AML-193 (cell line): ENCODE measurements around the gene DLGAP3.
A peak's percentile ranks its signal among the peaks of the same experiment; 100 is the strongest.

Experiments used
- DNase-seq, 2 experiments: peaks; one replicate each; lab custom pipeline; 2025; lab: John Stamatoyannopoulos, UW

The DLGAP3 gene

DNA sequence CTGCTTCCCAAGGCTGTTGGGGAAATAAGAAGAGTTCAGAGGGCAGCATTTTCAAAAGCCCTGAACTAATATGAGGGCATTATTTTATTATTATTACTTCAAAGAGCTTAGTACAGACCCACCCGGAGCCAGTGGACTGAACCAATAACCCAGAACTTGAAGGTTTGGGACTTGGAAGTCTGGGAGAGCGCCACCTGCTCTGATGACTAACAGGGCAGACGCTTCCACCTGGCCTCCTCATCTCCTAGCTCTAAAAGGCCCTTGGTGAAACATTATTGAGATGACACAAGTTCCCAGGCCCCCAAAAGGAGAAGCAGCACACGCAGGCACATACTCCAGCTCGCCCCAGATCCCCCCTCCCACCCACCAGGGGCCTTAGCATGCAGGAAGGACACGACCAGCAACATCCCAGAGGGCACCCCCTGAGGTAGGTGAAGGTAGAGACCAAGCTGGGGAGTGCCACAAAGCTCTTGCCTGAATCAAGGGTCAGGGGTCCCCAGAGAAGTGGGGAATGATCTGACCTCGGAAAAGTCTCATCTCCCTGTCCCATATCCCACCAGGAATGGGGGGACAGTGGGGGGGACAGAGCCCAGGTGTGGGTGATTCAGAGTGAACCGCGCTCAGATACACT lies 1.3 kb downstream of the DLGAP3 start:
- DNase-seq: no peak

DNA sequence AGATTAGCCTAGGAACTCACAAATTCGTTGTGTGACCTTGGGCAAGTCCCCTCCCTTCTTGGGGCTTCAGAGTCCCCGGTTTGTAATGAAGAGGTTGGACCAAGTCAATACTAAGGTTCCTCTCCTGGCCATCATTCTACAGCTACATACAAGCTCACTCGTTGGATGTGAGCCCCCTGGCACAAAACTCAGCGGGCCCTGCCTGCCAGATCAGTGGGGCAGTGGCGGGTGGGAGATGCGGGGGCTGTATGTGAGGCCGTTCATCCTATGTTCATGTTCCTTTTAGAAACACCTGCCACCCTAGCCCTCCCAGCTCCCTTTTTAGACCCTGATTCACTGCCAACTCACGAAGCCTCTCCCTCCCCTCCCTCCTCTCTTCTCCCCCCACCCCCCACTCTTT lies 2.1 kb downstream of the DLGAP3 start:
- DNase-seq: no peak

DNA sequence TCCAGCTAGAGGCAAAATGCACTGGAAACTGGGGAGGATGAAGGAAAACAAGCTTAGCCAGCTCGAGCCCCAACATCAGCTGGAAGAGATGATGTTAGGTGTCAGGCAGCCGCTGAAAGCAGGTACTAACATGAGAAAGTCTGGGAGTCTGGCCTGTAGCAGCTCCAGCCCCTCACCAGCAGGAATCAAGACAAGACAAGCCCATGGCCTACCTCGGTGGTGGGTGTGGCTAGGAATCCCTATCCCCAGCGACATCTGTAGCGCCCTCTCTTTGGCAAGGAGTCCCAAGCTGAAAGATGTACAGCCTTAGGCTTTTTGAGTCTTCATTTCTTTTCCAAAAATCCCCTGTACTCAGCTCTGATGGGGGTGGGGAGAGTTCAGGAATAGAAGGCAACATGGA lies 2.6 kb downstream of the DLGAP3 start:
- DNase-seq: no peak

DNA sequence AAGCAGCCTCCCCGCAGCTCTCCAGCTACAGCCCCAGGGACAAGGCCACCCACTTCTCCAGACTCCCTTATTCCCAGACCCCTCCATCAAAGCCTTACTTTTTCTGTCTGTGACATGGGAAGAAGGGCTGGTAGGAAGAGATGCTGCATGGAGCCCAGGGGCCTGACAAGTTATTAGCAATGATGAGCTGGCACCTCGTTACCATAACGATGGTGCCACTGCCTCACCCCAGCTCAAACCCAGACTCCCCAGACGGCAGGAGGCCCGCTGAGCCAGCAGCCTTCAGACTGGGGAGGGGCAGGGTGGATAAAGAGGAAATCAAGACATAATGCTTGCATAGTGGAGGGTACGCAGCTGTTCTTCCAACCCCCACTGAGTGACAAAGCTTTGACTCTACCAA lies 3.3 kb downstream of the DLGAP3 start:
- DNase-seq: no peak

DNA sequence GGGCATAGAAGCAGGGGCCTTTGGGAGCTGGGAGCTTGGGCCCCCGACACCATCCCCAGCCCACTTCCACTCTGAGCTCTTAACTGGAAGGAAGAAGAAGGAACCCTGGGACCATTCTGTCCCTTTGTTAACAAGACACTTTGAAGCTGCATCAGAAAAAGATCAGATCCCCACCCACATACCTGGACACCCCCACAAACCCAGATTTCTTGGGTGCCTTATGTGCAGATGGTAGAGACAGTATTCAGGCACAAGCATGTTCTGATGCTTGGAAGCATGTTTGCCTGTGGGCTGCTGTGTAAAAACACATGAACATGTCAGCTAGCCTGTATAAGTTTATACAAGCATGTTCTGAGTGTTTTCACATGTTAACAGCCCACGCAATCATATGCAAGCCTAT lies 3.7 kb downstream of the DLGAP3 start:
- no peak for DNase-seq

DNA sequence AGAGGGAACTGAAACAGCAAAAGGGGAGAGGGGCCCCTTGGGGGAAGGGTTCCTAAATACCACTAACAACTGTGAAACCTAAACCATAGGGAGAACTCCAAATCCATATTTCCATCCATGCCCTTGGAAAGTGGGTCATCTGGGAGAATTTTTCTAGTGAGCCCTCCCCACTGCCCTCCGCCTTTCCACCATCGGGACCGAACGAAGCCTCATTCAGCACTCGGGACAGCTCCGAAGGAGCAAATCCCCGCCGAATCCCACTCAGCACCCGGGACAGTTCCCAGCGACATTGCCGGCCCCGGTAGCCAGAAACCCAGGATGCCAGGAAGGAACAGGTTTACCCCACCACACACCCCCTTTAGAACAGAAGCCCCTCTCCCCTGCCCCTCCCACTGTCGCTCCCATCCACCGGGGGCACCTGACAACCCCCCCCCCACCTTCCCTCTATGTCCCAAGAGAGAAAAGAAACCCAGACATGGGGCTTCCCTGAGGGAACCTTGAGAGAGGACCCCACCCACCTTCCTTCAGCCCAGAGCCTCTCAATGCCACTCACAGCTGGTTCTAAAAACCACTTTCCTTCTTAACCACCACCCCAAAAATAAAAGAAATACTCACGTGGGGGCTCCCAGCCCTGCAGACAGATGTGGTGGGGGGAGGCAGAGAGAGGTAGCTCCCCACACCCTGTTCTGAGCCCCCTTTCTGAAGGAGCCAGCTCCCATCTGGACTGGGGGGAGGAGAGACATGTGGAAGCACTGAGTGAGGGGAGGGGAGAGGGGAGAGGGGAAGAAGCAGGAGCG lies 4.5 kb downstream of the DLGAP3 start:
- DNase-seq: peak; percentile 14 to 39

DNA sequence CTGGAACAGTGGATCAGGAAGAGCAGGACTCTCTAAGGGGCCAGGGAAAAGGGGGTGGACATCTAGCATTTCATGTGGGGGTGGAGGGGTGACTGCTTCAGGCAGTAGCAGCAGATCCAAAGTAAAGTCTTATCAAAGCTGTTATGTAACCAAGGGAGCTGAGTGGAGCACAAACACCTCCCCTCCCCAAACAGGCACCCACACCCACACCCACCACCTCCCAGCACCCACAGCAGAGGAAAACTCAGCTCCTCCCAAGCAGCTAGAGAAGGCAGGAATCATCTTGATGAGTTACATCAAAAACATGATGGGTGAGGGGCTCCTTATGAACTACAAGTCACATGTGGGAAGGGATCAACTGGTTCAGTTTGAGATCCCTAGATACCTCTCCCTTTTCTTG lies 6.0 kb downstream of the DLGAP3 start:
- DNase-seq: no peak

DNA sequence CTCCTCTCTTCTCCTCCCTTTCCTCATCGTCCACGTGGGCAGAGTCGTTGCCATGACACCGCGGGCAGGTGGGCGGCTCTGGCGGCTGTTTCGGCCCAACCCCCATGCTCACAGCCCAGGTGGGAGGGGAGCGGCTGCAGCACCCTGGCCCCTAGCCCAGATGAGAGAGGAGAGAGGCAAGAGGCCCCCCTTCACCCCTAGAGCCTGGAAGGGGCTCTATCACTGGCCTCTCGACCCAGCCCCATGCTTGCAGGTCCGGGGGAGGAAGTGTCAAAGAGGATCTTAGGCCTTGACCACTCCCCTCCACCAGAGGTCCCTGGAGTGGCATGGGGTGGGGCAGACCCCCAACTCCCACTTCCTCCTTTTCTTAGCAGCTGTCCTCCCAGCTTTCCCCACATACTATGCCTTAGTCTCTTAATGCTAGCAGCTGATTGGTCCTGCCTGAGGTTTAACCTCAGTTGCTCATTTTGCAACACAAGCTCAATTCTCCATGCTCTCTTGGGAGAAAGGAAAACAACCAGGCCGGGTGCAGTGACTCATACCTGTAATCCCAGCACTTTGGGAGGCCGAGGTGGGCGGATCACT lies 10.4 kb downstream of the DLGAP3 start:
- DNase-seq: no peak

DNA sequence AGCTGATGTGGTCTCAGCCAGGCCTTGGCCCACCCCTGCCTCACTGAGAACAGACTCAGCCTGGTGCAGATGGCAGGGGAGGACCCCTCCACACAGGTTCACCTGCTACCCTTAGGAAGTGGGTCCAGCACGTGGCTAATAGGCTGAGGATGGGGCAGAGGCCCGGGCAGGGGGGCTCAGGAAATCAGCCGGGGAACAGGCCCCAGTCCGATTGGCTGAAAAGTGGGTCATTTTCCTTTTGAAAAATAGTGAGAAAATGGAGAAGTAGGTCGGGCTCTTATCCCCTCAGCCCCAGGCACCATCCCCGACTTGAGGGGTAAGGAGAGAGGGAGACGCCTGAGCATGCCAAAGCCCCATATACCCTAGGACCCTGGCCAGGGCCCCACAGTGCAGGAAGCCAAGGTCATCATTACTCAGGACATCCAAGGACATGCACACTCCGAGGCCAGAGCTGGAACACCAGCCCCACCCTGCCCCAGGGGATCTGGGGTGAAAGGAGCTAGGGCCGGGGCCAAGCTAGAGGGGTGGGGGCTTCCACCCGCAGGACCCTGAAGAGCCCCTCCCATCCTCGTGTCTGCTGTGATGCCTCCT lies 11.0 kb downstream of the DLGAP3 start:
- no peak for DNase-seq

DNA sequence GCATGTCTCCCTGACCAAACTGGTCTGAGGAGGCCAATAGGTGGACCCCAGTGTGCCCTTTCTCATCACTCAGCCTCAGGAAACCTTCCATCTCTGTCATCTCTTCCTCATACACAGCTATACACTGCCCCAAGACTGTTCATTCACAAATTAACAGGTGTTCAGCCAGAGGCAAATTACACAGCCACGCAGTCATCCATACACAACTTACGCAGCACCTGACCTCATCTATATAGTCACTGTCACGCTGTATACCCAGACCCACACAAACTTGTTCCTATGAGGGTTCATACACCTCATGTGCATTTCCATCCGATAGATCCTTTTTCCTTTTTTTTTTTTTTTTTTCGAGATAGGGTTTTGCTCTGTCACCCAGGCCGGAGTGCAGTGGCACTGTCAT lies 12.4 kb downstream of the DLGAP3 start:
- DNase-seq: no peak

DNA sequence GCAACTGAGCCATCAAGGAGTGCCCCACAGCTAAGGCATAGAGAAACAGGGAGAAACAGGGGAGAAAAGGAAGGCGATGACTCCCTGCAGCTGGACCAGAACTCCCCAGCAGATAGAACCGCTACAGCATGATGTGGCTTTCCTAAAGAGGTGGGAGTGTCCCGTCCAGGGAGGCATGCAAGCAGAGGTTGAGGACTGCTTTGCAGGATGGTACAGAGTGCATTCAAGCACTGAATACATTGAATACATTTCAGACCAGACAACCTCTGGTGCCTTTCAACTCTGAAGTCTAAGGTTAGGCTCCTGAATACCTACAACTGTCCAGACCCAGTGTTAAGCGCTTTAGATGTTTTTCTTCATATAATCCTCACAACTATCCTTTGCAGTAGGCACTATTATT lies 13.3 kb downstream of the DLGAP3 start:
- DNase-seq: no peak

DNA sequence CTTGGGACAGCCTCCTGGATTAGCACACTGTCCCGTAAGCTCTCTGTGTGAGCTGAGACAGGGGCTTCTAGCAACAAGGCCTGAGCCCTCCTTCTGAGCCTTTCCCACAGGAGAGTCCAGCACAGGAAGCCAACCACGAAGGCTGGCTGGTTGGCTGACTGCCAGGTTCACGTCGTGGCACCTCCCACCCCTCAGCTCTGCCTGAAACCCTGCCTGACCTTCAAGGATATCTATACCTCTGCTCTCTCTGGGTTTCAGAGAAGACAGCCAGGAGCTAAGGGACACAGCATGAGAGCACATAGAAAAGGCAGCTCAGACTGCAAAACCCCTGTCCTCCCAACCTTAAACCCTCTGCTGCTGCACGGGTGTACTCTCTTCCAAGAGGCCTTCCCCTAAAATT lies 13.9 kb downstream of the DLGAP3 start:
- DNase-seq: no peak

DNA sequence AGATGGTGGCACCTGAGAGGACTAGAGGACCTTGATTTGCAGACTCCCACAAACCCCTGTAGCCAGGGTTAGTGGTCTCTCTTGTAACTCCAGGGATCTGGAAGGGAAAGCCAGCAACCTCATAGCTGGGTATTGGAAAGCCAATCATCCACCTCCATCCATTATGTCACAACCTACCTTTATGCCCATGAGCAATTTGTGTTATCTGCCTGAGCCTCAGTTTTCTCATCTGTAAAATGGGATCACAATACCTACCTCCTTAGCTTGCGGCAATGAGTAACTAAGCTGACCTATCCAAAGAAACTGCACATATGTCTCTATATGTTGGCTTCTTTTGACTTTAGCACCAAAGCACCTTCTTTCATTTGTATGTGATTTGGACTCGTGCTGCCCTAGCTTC lies 14.5 kb downstream of the DLGAP3 start:
- DNase-seq: no peak

DNA sequence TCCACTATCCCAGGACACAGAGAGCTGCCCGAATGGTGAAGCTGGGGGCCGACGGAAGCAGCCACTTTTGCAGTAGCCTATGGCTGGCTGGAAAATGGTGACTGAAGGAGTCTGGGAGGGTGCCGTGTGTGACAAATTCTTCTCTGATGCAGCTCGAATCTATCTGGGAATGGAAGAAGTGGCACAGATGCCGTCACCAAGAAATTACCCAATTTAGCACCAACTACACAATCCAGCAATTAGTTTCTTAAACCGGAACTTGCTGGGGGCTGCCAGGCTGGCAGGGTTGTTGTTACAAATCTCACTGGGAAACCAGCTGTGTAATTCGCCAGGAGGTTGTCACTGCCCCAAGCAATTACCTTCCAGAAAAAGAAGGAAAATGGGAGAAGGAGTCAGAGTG lies 18.0 kb downstream of the DLGAP3 start:
- DNase-seq: no peak

DNA sequence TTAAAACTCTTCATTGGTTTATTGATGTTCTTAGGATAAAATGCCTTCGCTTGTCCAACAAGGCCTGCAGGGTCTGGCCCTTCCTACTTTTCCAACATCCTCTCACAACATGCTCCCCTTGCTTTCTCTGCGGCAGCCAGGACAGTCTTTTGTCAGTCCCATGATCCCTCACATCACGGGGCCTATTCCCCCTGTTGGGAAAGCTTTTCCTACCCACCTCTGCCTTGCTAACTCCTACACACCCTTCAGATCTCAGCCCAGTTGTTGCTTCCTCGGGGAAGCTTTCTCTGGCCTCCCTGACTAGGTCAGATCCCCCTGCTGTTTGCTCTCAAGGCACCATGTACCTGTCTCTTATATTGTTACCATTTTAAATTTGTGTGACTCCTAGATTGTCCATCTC lies 19.0 kb downstream of the DLGAP3 start:
- DNase-seq: no peak

DNA sequence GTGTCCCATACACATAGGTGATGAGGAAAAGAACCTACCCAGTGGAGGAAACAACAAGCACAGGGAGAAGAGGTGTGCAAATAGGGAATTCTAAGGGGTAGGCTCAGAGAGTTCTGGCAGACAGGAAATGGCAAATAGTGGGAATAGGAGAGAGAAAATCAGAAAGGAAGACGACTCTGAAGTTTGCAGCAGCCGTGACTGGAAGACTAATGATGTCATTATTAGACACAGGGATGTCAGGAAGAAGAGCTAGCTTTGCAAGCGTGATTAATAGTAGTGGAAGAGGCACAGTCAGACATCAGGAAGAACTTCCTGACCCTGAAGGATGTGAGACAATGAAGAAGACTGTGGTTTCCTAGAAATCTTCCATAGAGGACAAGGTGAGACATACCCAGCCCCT lies 21.1 kb downstream of the DLGAP3 start:
- DNase-seq: no peak

DNA sequence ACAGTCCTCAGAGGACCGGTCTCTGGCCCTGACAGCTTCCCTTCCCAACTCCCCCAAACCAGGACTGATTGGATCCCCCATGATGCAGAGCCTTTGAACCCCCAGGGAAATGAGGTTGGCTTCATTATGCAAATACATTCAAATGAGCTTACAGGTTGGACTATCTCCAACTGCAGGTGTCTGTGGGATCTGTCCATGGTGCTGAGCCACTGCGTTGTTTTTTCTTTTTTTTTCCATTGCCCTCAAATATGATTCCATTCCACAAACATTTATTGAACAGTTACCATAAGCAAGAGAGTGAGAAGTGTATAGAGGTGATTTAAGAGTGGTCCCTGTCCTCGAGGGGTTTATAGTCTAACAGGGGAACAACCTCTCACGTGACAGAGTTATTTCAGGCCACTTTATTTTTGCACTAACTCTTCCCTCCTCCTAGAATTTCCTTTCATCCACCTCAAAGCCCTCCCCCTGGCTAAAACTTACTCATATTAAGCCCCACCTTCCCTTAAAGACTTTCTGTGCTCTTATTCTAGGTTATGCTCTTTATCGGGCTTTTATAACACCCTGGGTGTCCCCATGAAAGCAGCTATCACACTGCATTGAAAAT lies 21.9 kb downstream of the DLGAP3 start:
- DNase-seq: no peak

DNA sequence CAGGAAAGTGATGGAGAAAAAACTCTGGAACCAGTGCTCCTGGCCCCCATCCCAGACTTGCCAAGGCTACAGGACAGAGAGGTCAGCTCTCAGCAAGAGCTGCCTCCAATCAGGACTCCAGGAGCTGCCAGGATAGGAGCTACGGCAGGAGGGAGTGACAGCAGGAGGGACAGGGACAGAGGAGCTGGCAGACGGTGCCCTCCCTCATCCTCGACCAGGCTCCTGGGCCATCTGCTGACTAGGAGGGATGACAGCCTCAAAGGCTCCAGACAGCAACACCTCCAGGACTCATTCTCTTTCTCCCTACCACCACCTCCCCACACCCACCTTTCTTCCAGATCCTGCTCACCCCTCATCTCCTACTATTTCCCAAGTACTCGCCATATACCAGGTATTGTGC lies 22.7 kb downstream of the DLGAP3 start:
- DNase-seq: no peak

DNA sequence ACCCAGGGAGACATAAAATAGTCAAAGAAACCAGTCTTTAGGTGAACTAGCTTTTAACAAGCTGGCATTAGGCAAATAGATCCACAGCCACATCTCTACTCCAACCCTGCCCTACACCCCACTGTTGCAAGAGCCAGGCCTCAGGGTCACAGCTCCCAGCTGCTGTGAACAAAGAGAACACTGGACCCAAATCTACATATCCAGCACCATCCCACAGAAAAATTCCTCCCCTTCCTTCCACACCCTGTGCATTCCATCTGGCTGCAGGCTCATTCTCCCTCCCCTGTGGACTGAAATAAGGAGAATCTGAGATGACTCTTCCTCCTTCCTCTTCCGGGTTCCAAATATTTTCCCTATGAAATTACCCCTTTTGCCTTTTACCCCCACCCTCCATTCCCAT lies 23.2 kb downstream of the DLGAP3 start:
- DNase-seq: no peak

DNA sequence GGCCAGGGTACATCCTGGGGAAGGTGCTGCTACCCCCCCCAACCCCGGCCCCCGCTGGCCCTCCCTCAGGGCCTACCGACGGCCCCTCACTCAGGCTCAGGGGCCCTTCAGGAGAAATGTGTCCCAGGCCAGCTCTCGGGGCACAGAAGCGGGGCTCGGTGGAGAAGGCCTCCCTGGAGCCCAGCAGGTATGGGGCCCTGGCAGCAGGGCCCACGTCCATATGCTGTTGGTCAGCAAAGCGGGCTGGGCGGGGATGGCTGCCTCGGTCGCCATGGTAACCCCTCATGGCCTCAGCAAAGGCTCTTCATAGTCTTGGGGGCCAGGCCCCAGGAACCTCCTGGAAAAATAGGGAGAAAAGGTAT lies 24.4 kb downstream of the DLGAP3 start:
- DNase-seq: no peak

DNA sequence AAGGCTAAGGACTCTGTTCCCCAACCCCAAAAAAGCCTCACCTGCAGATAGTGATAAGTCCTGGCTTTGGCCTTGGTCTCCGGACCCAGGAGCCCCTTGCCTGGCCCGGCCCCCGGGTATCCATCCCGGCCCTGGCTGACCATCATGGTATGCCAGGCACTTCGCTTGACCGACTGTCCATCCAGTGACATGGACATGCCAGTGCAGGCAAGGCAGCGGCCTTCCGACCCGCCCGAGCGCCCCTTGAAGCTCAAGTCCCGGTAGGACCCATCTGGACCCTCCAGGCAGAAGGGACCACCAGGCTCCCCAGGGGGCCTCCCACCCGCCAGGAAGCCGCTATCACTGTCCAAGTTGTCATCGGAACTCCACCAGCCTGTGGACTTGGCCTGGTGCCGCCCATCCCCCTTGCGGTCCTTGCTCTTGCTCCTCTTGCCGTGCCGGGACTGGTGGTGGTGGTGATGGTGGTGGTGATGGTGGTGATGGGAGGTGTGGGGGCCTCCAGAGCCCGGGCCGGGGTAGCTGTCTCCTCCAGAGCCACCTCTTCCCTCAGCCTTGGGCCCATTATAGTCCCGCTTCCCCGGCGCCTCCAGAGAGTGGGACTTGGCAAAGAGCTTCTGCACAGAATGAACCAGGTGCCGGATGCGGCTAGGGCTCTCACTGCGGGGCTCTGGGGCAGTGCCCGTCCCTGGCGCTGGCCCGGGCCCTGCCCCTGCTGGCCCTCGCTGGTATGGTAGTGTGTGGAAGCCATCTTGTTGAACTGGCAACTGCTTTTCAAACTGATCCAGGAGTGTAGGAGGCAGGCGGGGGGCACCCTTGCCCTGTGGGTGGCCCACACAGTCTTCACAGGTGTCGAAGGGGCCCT lies 25.0 kb downstream of the DLGAP3 start:
- DNase-seq: no peak

DNA sequence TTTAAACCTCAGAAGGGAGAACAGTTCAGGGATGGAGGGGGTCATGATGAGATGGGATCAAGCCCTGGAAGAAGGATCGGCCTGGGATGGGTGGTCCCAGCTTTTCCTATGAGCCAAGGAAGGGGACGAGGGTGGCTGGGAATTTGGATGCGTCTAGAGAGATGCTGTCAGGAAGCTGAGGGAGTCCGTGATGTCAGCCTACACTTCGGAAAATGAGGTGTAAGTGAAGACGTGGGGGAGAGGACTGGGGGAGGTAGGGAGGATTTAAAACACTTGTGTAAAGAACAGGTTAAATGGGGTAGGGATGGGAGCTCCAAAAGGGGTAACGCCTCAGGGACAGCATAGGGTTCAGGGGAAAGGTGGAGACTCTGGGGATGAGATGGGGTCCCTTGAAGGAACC lies 27.5 kb downstream of the DLGAP3 start:
- no peak for DNase-seq
